GM18858 (cell line): ENCODE results near the gene NSUN6.
A peak's percentile ranks its signal among the peaks of the same experiment; 100 is the strongest.

Experiments used
- ATAC-seq: cut with Tn5 transposase; IDR thresholded peaks from one replicate; pipeline ENCODE4 v1.9.1; 2021; ENCODE audit not compliant: unreplicated experiment

The NSUN6 gene

GRCh38 chr10:18651324-18652007, at the start of gene NSUN6:
Gene NSUN6, minus strand, starts transcription at chr10:18651587. Its CDS starts 384 bp downstream, at chr10:18651203.
- peak; percentile 92 for ATAC-seq

DNA sequence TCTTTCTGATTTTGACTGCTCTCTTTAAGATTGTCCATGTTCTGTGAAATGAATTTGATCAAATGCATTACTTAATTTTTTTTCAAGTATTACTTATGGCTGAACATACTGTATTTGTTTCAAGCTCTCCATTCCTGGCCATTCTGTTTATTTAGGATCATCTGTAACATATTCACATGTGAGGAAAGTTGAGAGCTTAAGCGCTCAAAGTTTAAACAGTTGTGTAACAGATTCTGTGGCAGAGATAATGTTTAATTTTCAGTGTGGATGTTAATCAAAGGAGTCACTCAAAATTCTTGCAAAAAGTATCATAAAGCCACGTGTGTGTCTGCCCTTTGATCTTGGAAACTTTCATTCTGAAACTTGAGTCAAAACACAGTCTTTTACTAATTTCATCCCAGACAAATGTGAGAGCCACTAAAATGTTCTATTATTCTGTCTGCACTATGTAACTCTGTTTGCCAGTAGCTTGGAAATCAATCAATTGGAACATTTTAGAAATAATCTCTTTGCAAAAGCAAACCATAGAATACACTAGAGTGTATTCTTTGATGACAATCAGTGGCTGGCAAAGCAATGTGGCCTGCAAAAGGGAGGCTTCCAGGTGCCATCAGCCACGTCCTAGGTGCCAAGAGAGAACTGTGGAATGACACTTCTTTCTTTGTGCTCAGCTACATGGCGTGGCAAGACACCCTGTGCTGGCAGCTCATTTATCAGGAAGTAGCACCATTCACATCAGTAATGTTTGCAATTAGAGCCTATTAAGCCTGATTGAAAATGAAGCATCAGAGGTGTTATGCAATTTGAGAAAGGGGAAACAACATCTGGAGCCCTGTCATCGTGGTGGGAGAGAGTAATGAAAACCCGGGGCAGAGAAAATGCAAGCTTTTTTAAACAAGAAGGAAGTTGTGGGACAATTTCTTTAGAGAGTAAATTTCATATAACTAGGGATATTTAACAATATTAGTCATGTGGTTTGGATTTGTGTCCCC, 48.8 kb upstream of the NSUN6 start:
- ATAC-seq = no peak

DNA sequence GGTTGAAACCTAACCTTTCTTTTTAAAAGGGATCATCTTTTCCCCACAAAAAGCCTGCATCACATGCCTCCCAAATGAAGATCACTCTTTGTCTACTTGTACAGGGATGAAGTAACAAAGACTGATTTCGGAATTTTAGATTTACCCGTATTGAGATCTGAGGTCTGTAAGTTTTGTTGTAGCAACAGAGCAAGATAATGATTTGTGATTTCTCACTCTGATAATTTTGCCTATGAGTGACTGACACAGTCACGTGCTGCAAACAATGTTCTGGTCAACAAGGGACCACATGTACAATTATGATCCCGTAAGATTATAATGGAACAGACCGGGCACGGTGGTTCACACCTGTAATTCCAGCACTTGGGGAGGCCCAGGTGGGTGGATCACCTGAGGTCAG, 39.2 kb upstream of the NSUN6 start:
- no peak for ATAC-seq

DNA sequence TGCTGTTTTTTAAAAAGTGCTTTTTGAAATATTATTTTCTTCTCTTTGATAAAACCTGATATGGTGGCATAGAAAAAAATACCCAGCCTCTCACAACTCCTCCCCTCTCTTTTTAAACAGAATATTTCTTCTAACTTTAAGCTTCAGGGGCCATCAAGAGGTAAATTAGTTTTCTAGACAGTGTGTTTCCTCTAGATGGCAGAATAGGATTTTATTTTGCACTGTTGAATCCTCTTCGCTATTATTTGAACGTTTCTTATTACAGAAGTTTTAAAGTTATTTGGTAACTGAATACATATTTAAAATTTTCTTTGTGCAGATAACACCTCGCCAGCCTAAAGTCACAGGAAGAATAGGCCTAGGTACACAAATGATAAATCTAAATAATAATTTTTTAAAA, 38.1 kb upstream of the NSUN6 start:
- no peak for ATAC-seq

DNA sequence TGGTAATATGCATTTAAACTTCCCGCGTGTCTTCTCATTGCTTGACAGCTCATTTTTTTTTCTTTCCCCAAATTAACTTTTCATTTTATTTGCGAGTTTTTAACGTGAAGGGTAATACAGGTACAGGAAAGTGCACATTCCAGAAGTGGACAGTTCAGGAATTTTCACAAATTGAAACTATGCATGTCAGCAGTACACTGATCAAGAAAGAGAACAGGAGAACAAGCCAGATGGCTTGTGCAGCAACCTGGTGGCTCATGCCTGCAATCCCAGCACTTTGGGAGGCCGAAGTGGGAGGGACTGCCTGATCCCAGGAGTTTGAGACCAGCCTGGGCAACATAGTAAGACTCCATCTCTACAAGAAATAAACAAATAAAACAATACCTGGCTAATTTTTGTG, 36.3 kb upstream of the NSUN6 start:
- ATAC-seq = no peak

- no peak for ATAC-seq
Measured at GRCh38 chr10:18687195-18687594, 35.8 kb upstream of the NSUN6 start.

GRCh38 chr10:18685555-18685954, 34.2 kb upstream of the NSUN6 start:
- no peak for ATAC-seq

- ATAC-seq = no peak
Measured at GRCh38 chr10:18684953-18685352, 33.6 kb upstream of the NSUN6 start.

DNA sequence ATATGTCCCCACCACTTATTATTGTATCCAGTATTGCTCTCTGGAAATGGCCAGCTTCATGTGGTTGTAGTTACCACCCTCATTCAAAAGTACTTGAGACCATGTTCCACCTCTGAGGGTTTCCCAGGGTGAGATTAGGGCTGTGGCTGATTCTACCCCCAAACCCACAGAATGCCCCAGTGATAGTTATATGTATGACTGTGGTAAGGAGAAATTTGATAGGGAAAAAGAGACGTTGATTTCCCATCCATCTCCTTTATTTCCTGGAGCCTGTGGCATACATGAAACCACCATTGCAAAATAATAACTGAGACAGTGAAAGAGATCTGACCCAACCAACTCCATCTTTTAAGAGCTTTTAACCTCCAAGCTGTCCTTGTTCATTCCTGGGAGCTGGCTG, 33.0 kb upstream of the NSUN6 start:
- no peak for ATAC-seq

DNA sequence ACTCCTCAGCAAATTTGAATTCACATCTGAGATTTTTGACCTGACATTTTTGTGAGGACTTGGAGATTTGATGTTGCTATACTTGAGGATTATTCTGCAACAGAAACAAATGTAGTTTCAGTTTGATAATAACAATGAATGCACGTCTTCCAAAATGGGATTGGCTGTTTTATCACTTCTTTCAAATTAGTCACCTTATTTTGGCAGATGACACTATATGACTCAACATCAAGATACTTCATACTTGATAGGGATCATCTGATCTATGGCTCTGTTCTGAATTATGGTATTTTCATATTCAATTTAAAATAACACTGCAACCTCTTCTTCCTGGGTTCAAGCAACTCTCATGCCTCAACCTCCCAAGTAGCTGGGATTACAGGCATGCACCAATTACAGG, 32.0 kb upstream of the NSUN6 start:
- ATAC-seq = no peak

- ATAC-seq = no peak
Measured at GRCh38 chr10:18681971-18682411, 30.6 kb upstream of the NSUN6 start.

DNA sequence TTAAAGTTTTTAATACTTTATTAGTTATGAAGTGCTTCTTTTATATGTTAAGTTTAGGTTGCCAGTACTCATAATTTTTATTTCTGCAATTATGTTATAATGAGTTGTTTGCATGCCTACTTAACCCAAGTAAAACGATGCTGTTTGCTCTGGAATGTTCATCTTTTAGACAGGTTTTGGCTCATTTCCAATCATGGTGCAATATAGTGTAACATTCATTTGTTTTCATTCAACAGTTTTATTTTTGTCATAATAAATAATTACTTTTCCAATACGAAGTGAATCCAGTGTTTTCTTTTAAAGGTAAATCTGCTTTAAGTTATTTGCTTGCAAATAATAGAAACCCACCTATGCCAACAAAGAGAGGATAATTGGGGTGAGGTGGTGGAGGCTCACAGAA, 30.0 kb upstream of the NSUN6 start:
- no peak for ATAC-seq

- no peak for ATAC-seq
Measured at GRCh38 chr10:18680754-18681153, 29.4 kb upstream of the NSUN6 start.

DNA sequence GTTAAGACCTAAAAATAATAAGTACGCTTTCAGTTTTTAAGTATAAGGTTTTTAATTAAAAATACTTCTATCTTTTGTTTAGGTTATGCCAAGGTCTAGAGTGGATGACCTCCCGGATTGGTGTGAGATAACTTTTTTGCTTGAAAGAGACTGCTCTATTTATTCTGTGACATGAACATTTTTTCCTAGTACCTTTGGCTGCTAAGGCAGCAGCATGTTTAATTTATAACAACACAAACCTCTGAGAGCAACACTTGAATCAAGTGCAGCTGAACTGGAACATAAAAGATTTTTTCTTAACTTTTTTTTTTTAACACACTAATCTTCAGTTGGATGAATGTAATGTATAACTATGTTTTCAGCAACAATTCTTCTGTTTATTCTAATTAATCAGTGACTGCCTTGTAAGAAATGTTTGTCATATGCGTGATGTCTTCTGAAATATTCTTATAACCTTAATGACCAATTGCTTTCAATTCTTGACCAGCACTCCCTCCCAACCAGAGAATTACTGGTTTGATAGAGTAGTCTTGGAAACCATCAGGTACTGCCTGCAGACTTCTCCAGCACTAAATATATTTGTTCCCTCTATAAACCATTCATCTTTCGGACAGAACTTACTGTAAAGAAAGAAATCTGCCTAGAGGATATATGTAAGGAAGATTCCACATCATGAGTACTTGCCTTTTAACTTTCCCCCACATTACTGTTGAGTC, 23.9 kb upstream of the NSUN6 start:
- no peak for ATAC-seq

DNA sequence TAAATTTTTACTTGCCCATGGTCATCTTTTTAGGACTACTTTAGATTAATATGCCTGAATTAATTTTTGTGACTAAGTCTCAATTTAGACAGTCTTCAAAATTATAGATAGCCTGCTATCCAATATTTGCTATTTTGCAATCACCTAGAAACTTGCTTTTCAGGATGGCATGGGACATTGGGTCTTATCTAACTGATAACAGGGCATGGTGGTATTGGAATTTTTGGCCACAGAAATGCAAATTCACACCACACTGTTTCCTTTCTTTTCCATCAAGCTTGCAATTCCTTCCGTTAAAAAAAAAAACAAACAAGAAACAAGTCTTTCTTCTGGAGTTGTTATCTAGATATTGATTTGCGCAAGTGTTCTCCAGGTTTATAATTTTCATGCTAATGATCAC, 16.6 kb upstream of the NSUN6 start:
- no peak for ATAC-seq

GRCh38 chr10:18666810-18667209, 15.4 kb upstream of the NSUN6 start:
- no peak for ATAC-seq

- ATAC-seq = no peak
Measured at GRCh38 chr10:18665815-18666558, 14.6 kb upstream of the NSUN6 start.

GRCh38 chr10:18664841-18665478, 13.6 kb upstream of the NSUN6 start:
- no peak for ATAC-seq

DNA sequence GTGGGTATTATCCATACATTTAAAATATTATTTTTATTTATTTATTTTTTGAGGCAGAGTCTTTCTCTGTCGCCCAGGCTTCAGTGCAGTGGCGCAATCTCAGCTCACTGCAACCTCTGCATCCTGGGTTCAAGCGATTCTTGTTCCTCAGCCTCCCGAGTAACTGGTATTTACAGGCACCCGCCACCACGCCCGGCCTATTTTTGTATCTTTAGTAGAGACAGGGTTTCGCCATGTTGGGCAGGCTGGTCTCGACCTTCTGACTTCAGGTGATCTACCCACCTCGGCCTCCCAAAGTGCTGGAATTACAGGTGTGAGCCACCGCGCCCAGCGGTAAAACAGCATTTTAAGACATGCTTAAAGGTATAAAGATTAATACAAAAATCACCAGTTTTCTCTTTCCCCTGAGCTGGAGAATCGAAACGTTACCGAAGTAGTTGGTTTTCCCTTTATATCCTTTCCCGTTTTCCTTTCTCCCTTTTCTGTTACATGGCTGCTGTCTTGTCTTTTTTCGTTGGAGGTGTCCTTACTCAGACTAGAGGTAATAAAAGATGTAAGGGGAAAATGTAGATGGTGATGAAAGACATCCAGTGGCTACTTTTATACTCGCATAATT, 9.5 kb upstream of the NSUN6 start:
- ATAC-seq = no peak
